GM12874 (cell line): Measurements from ENCODE around the gene HBE1.

Source experiments
- CTCF ChIP-seq: IDR thresholded peaks from 2 replicates; pipeline ENCODE4 v1.5.1; 2011; ENCODE audit warnings: low read depth, mild to moderate bottlenecking, control low read depth, low read length, moderate library complexity; ENCODE audit not compliant: insufficient read depth

The HBE1 gene

DNA sequence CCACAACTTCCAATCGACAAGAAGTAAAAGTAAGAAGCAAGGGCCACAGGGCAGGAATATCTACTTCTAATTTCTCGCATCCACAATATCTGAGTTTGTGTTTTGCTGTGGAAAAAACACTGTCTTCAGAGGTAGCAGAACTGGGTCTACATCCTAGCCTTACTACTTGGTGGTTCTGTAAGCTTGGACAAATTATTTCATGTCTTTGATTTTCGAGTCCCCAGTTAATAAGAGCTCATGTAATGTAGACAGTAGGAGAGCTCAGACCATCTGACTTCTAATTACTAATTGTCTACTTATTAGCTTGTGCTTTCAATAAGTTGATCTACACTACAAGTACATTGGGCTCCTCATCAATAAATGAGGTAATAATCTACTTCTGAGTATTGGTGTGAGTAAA, 13.3 kb upstream of the HBE1 start:
- TF ChIP-seq CTCF: no peak

- TF ChIP-seq CTCF: no peak
Measured at GRCh38 chr11:5282628-5283027, 12.9 kb upstream of the HBE1 start.

DNA sequence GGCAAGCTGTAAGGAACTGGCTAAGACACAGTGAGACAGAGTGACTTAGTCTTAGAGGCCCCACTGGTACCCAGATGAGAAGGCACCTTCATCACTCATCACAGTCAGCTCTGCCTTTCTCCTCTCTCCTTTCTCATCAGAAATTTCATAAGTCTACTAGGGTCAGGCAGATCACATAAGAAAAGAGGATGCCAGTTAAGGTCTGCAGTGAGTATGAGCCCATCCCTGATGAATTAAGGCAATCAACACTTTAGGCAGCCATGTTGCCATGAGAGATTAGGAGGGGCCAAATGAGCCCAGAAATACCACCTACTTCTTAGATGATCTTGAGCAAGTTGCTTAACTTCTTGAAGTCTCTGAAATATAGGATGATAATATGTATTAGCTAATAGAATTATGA, 11.9 kb upstream of the HBE1 start:
- TF ChIP-seq CTCF: no peak

GRCh38 chr11:5280582-5281102, 10.9 kb upstream of the HBE1 start:
- TF ChIP-seq CTCF: no peak

GRCh38 chr11:5279471-5280090, 9.8 kb upstream of the HBE1 start:
- no peak for TF ChIP-seq CTCF

GRCh38 chr11:5277807-5278382, 8.2 kb upstream of the HBE1 start:
- no peak for TF ChIP-seq CTCF

GRCh38 chr11:5276697-5277096, 7.0 kb upstream of the HBE1 start:
- no peak for TF ChIP-seq CTCF
